CD4-positive, alpha-beta T cell treated with Interleukin-6 for 4 hours (primary cell): ENCODE data around the gene NLN.
"Not testable (repeated sequence)": the region's sequence is repeated elsewhere in the genome, so short reads cannot be mapped to it uniquely, and the experiment has no call there.

Source experiments
- DNase-seq: peaks from one replicate; pipeline ENCODE4 v3.0.0-alpha.2; 2020; ENCODE audit warnings: mixed read lengths

NLN gene

DNA sequence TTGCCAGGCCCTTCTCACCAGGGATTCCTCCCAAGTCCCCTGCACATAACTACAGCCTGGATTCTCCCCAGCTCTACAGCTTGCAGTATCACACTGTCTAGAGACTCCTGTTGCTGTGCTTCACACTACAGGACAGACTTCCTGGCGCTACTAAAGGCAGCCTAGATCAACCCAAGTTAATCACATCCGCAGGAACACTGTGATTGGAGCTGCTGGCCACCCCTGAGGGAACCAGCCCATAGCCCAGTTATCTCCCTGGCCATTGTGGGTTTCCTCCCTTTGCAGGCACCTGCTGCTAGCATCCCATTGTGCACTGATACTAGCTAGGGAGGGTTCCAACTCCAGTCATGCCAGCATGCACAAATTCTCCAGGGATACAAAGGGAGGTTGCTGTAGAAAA lies 53.5 kb downstream of the NLN start:
- no peak for DNase-seq

GRCh38 chr5:65776441-65777141 lies 54.6 kb downstream of the NLN start:
- DNase-seq, result no peak

DNA sequence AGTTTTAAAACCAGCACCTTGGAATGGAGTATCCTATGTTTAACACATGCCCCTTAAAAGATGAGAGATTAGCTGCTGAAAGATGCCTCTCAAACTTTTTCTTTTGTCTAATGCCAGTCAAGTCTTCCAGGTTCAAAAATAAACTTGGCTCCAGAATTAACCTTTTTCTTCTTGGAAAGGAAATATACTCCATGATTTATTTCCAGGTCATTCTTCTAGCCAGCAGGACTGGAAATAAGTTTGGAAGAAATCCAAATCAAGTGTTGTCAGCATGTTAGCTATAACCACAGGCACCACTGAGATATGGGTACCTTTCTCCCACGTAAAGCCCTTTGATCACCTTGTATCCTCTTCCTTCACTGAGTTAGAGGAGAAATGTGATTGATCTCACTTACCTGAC lies 56.1 kb downstream of the NLN start:
- DNase-seq, result no peak

GRCh38 chr5:65779643-65780042 lies 57.6 kb downstream of the NLN start:
- DNase-seq, result no peak

GRCh38 chr5:65788296-65788695 lies 66.3 kb downstream of the NLN start:
- not testable (repeated sequence) for DNase-seq

- DNase-seq, result no peak
Observed at GRCh38 chr5:65790371-65791163, 68.6 kb downstream of the NLN start.

DNA sequence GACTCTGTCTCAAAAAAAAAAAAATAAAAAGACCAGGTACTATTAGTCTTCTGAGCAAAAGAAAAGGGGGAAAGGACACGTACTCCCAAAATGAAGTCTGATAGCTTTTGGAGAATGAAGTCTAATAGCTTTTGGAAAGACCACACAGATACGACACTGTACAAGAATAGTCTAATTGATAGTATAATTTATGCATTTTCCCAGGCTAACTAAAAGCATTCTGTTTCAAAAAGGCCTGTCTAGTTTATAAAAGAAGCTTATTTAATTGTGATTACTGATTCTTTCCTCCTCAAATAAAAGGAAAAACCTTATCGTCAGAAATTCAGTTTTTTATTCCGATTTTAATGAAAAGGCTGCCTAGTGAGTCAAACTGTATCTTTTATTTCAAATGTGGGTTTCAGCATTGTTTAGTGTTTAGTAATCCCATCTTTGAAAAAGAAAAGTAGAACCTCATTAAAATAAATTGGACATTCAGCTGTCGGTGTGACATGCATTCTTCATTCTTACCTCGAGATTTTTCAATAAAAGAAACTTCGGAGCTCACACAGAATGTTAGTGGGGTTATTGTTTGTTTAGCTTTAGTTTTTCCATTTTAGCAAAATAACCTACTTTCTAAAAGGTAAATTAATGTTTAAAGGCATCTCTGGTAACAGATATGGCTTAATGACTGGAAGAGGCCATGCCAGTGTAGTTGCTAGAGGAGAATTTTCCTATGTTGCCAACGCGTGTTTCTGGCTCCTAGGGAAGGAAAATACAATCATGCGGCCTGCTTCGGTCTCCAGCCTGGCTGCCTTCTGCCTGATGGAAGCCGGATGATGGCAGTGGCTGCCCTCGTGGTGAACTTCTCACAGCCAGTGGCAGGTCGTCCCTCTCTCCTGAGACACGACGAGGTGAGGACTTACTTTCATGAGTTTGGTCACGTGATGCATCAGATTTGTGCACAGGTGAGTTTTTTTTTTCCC lies 70.0 kb downstream of the NLN start:
- no peak for DNase-seq

- DNase-seq, result no peak
Observed at GRCh38 chr5:65796269-65796668, 74.3 kb downstream of the NLN start.

- no peak for DNase-seq
Observed at GRCh38 chr5:65796751-65797316, 74.8 kb downstream of the NLN start.

- DNase-seq, result no peak
Observed at GRCh38 chr5:65797481-65797880, 75.5 kb downstream of the NLN start.

DNA sequence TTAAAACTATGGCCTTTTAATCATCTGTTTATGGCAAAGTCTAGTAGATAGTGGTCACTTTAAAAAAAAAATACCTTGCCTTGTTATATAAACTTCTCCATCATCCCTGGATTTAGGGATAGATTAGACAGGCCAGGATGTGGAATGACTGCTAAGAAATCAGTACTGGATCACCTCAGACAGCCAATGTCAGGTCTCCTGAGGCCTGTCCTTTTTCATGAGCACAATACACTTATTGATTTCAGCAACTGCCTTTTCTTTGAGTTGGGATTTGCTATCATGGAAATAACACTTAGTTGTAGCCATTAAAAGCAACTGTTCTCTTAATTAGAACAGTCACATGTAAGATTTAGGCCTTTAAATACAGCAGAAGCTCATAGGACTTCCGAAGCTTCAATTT lies 77.9 kb downstream of the NLN start:
- no peak for DNase-seq

GRCh38 chr5:65800775-65801174 lies 78.8 kb downstream of the NLN start:
- no peak for DNase-seq

DNA sequence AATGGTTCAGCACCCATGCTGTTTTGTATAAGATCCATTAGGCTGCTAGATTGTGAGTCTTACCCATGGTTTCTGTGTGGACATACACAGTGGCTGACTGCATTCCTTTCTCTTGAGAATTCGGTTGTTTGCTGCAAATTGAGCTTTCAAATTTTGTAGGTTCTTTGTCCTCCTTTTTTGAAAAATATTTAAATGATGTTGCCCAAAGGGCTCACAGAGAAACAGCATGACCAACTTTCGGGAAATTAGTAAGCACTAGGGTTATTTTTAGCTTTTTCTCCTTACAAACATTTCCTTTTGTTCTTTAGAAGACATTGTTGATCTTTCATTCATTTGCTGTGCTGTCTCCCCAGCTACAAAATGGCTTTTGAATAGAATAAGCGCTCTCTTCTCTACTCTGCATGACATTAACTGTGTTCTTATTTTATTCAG lies 79.4 kb downstream of the NLN start:
- DNase-seq, result no peak

GRCh38 chr5:65802080-65802479 lies 80.1 kb downstream of the NLN start:
- no peak for DNase-seq

GRCh38 chr5:65802820-65803219 lies 80.8 kb downstream of the NLN start:
- DNase-seq, result no peak

DNA sequence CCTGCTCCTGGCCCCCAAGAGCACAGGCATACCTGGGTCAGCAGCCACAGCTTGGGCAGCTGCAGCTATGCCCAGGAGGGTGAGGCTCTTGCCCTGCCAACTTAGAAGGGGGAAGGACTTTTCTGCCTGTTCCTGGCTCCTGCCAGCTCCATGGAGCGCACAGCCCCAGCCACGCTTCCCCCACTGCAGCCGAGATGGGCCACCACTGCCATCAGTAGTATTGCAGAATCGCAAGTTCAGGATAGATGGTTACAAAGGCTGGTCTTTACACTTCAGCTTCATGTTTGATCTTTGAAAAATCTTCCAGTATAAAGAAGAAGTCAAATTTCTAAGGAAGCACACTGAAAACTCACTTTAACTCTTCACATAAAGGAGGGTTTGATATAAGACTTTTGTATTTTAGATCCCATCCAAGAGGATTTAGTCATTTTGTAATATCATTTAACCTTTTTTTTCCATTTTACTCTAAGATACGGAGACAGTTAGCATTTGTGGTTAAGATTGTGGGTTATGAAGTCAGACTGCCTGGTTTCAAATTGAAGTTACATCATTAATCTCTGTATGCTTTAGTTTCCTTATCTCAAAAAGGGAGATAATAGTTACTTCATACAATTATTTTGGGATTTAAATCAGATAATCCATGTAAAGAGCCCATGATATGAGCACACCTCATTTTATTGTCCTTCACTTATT lies 81.8 kb downstream of the NLN start:
- peak; percentile 29 for DNase-seq

- DNase-seq, result no peak
Observed at GRCh38 chr5:65805089-65805488, 83.1 kb downstream of the NLN start.

DNA sequence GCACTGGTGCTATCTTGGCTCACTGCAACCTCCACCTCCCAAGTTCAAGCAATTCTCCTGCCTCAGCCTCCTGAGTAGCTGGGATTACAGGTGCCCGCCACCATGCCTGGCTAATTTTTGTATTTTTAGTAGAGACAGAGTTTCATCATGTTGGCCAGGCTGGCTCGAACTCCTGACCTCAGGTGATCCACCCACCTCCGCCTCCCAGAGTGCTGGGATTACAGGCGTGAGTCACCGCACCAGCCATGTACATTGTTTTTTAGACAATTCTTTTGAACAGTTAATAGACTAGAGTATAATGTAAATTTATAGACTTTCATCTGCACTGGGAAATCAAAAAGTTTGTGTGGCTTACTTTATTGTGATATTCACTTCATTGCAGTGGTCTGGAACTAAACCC lies 85.5 kb downstream of the NLN start:
- not testable (repeated sequence) for DNase-seq

DNA sequence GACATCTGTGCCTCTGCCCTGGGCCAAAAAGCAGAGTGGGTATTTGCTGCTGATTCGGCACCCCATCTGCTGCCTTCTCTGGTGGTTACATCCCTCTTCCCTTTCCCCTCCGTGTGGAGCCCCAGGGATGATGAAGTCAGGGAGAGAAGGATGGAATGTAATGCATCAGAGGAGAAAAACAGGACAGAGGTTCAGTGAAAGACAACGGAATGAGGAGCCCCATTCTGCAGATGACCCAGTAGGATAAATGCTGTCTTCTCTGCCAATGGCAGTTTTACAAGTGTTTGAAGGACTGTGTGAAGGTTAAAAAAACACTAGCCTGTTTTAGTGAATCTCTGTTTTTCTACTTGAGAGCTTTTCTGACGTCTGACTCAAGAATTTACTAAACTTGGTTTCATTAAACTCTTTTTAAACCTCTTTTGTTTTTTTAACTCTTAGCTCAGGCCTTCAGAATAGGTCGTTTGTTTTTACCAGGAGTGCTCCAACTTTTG lies 86.3 kb downstream of the NLN start:
- DNase-seq, result no peak

DNA sequence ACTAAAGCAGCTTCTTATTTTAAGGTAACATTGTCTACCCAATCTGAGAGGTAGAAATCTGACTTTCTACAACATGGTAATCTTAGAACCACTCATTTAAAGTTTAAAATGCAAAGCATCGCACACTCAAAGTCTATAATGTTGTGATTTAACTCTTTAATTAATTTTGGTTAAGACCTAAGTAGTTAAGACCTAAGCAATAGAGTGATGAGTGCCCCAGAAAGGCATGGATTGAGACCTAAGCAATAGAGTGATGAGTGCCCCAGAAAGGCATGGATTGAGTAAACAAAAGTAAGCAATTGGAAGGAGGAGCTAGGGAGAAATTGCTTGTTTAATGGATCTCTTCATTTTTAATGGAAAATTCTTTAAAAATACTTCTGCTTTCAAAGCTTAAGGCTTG lies 86.8 kb downstream of the NLN start:
- no peak for DNase-seq

- no peak for DNase-seq
Observed at GRCh38 chr5:65809817-65810531, 88.0 kb downstream of the NLN start.
